Measurements from ENCODE around the gene CT55.
"Not testable (repeated sequence)": the region's sequence is repeated elsewhere in the genome, so short reads cannot be mapped to it uniquely, and the experiment has no call there.

Gene CT55

GRCh38 chrX:135185795-135186443 lies 14.7 kb upstream of the CT55 start:
- Histone ChIP-seq H3K4me3 (no peak overlapping the region), H3K27ac (no peak overlapping the region)
- no peak for TF ChIP-seq CTCF (IDR thresholded peaks at IDR 0.05)
- DNase-seq (ENCODE audit: low spot score) = no peak

- DNase-seq (ENCODE audit: low spot score) = no peak
- H3K27ac ChIP-seq = no peak overlapping the region
Observed at GRCh38 chrX:135178636-135179035, 7.4 kb upstream of the CT55 start.

GRCh38 chrX:135170468-135170867 lies 730 bp downstream of the CT55 start:
- Histone ChIP-seq H3K27ac (no peak overlapping the region), H3K4me3 (no peak overlapping the region)
- TF ChIP-seq CTCF (IDR thresholded peaks at IDR 0.05) = no peak
- no peak for DNase-seq (ENCODE audit: low spot score)

More at GRCh38 chrX:135178636-135179035, 7.4 kb upstream of the CT55 start:
- TF ChIP-seq CTCF (IDR thresholded peaks at IDR 0.05) = no peak
- H3K4me3 ChIP-seq = no peak overlapping the region

- H3K4me3 ChIP-seq; H3K27ac ChIP-seq; DNase-seq (ENCODE audit: low spot score): not testable (repeated sequence)
Observed at GRCh38 chrX:135169534-135169933, 1.7 kb downstream of the CT55 start.

GRCh38 chrX:135168486-135168885 lies 2.7 kb downstream of the CT55 start:
- Histone ChIP-seq H3K4me3 (no peak overlapping the region), H3K27ac (no peak overlapping the region)
- TF ChIP-seq CTCF (IDR thresholded peaks at IDR 0.05) = no peak
- no peak for DNase-seq (ENCODE audit: low spot score)

- DNase-seq (ENCODE audit: low spot score); H3K4me3 ChIP-seq; H3K27ac ChIP-seq: not testable (repeated sequence)
Observed at GRCh38 chrX:135154688-135155087, 16.5 kb downstream of the CT55 start.

GRCh38 chrX:135126145-135126544 lies 45.1 kb downstream of the CT55 start:
- DNase-seq (ENCODE audit: low spot score); H3K4me3 ChIP-seq; H3K27ac ChIP-seq: not testable (repeated sequence)

GRCh38 chrX:135120056-135120576 lies 51.1 kb downstream of the CT55 start, which contains the start of gene ETDB:
Gene ETDB (minus strand): TSS chrX:135120526. CDS start chrX:135119261, 1,265 bp downstream.
- H3K4me3 ChIP-seq; DNase-seq (ENCODE audit: low spot score); H3K27ac ChIP-seq: not testable (repeated sequence)

GRCh38 chrX:135116064-135116463 lies 55.1 kb downstream of the CT55 start:
- not testable (repeated sequence) for DNase-seq (ENCODE audit: low spot score); H3K4me3 ChIP-seq; H3K27ac ChIP-seq

GRCh38 chrX:135114392-135114791 lies 56.8 kb downstream of the CT55 start:
- no peak for TF ChIP-seq CTCF (IDR thresholded peaks at IDR 0.05)
- Histone ChIP-seq H3K4me3 (no peak overlapping the region), H3K27ac (no peak overlapping the region)
- DNase-seq (ENCODE audit: low spot score) = no peak

Data from coronary artery (tissue), 2 donors.